Endothelial cell of hepatic sinusoid (primary cell): ENCODE results near the gene COPS8.

Experiments used
- in situ Hi-C: cut with HindIII; loops from 2 replicates; pipeline ENCODE4 v1.10.0; 2017; ENCODE audit warnings: low sequenced_read_pairs

The COPS8 gene

DNA sequence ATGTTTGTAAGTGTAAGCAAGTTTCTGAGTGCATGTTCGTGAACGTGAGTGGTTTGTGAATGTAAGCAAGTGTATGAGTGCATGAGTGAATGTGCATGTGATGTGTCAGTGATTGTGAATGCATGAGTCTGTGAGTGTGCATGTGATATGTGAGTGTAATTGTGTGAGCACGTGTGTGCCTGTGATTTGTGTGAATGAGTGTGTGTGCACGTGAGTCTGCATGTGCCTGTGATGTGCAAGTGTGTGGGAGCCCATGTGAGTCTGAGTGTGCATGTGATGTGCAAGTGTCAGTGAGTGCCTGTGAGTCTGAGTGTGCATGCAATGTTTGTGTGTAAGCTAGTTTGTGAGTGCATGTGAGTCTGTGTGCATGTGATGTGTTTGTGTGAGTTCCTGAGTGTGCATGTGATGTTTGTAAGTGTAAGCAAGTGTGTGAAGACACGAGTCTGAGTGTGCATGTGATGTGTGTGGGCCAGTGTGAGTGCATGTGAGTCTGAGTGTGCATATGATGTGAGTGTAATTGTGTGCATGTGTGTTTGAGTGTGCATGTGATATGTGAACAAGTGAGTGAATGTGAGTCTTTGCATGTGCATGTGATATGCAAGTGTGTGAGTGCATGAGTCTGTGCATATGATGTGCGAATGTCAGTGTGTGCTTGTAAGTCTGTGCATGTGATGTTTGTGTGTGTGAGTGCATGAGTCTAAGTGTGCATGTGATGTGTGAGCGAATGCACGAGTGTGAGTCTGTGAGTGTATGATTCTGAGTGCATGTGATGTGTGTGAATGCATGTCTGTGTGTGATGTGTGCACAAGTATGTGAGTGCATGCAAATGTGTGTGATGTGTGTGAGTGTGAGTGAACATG is 45.1 kb downstream of the COPS8 start:
- in situ Hi-C loops, result no loop called here

GRCh38 chr2:237131749-237132533 is 46.3 kb downstream of the COPS8 start:
- in situ Hi-C loops, result no loop called here

DNA sequence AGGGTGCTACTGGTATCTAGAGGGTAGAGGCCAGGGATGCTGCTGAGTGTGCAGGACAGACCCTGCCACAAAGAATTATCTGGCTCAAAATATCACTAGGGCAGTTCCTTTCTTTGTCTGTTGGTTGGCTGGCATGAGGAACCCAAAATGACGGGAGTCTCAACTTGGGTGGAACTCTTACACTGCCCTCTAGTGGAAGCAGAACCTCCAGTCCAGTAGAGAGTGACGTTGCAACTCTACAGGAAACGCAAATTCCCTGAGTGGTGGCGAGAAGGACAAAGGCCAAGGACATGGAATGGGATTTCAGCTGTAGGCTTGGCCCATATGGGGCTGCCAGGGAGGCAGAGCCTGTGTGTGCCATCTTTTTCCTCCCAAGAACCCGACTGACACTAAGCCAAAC is 47.1 kb downstream of the COPS8 start:
- in situ Hi-C loops, result no loop called here

- in situ Hi-C loops, result no loop called here
Measured at GRCh38 chr2:237134321-237135230, 48.9 kb downstream of the COPS8 start.

DNA sequence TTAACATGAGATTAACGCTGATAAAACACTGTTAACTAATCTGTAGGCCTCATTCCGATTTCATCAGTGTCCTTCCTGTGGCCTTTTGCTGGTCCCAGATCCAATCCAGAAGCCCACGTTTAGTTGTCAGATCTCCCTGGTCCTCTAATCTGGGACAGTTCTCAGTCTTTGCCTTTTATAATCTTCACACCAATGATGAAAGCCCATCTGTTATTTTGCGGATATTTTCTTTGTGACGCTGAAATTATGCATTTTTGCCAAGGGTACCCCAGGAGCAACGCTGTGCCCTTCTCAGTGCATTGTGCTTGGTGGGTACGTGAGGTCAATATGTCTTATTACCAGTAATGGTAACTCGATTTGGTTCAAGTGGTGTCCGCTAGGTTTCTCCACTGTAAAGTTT is 51.1 kb downstream of the COPS8 start:
- in situ Hi-C loops, result no loop called here

DNA sequence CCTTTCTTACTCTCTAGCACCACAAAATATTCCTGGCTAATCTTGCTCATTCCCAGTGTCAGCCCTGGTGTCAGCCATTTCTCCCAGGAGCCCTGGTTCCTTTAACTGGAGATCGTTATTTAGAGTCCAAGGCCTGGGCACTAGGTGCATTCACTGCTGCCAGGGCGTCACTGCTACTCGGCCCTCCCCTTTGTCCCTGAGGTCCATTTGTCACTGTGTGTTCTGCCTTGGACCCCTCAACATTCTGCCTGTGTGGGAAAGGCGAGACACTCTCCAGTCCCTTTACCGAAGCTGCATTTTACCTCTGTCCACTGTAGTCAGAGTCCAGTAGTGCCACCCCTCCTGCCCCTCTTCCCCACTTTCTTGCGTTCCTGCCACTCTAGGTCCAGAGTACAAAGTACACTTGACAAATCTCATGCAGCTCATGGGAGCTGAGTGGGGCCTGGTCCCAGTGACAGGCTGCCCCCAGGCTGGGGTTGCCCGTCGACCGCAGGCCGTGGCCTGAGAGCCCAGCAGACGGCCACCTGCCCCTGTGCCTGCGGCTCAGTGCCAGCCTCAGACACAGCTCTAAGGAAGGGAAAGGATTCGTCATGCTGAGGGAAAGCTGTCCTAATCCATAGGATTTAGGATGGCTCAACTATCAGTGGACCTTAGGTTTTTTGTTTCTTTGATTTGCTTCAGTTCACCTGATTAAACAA is 52.1 kb downstream of the COPS8 start:
- in situ Hi-C loops, result no loop called here

DNA sequence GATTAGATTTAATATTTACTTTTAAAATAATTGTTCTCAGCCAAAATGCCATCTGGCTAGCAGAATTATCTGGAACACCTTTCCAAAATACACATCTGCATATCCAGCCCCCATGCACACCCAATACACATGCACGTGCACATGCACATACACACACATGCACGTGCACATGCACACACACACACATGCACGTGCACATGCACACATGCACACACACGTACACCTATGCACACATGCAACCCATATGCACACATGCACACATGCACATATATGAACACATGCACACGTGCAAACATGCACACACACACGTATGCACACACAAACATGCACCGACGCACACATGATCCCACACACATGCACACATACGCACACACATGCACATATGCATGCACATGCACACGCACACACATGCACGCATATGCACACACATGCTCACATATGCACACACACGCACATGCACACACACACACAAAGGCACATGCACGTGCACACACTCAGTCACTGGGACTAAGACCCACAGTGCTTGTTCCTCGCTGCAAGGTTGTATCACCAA is 53.5 kb downstream of the COPS8 start:
- in situ Hi-C loops, result no loop called here

DNA sequence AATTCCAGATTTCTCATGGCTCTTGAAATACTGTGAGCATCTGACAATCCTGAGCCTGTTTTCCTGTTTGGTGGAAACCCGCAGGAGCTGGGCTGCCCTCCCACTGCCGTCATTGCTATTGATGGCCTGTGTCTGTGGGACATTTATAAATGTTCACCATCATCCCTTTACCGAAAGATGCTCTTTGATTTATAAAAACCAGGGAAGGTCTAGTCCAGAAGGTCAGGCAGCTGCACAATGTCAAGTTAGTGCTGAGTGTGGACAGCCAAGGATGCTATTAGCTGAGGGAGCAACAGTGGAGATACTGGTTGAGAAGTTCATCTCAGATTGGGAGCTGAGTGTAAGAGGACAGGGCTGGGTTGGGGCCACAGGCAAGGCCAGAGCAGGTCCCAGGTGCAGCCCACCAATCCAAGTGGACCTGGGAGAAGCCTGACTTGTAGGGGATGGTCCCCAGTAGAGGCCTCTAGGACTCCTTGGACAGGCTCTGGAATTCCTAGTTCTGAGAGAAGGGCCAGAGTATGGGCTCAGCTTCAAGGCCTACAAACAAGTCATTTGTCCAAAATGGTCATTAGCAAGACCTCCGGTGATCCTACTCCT is 55.1 kb downstream of the COPS8 start:
- in situ Hi-C loops, result loop anchor here (5.0 kb wide), 1 partner anchor 422 kb away; no protein-coding TSS in a partner anchor

- in situ Hi-C loops, result loop anchor here (5.0 kb wide), 1 partner anchor 421 kb away; no protein-coding TSS in a partner anchor
Measured at GRCh38 chr2:237141571-237142051, 55.9 kb downstream of the COPS8 start.

GRCh38 chr2:237143118-237143517 is 57.4 kb downstream of the COPS8 start:
- in situ Hi-C loops, result loop anchor here (5.0 kb wide), 1 partner anchor 419 kb away; no protein-coding TSS in a partner anchor

DNA sequence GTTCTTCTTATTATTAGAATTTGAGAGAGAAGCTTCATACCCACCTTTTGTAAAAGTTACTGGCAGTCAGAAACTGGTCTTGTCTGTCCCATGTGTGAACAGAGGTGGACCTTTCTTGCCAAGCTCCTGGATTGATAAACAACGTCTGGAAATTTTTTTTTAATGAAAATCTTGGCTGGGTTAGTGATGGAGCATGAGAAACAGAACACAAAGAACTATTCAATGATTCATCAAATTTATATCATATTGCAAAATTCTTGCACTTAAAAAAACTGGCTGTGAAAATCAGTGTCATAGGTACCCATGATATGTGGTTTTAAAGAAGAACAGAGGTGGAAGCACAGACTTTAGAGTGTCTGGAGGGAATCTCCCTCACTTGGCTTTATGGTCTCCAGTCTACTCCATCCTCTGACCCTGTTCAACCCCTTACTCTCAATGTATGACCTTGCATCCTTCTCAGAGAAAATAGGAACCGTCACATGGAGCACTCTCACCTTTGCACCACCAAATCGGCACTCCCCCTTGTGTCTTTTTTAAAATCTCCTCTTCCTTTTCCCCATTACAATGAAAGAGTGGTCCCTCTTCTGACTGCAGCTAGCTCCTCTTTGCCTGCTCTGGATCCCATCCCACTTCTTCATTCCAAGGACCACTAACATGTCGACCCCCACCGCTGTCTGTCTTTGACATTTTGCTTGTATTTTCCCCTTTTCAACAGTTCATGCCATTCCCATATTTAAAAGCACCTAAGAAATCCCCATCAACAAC is 58.2 kb downstream of the COPS8 start:
- in situ Hi-C loops, result loop anchor here (5.0 kb wide), 1 partner anchor 418 kb away; no protein-coding TSS in a partner anchor

- in situ Hi-C loops, result loop anchor here (5.0 kb wide), 1 partner anchor 418 kb away; no protein-coding TSS in a partner anchor
Measured at GRCh38 chr2:237144516-237144915, 58.8 kb downstream of the COPS8 start.

- in situ Hi-C loops, result no loop called here
Measured at GRCh38 chr2:237147317-237147716, 61.6 kb downstream of the COPS8 start.

DNA sequence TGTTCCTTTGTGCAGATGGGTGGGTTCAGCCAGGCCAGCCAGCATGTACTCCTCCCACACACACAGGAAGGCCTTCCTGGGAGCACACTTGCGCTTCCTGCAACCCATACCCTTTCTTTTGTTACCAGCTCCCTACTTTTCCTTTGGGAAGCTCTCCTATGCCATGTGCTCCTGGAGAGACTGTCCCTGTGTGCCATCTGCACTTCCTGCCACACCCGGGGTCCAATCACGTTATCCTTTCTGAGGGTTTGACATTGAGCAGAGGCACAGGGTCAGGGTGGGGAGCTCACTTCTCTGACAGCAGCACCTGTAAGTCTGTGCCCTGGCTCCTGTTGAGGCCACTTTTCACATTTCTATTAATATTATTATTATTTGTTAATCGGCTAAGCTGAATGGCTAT is 62.9 kb downstream of the COPS8 start:
- in situ Hi-C loops, result no loop called here

DNA sequence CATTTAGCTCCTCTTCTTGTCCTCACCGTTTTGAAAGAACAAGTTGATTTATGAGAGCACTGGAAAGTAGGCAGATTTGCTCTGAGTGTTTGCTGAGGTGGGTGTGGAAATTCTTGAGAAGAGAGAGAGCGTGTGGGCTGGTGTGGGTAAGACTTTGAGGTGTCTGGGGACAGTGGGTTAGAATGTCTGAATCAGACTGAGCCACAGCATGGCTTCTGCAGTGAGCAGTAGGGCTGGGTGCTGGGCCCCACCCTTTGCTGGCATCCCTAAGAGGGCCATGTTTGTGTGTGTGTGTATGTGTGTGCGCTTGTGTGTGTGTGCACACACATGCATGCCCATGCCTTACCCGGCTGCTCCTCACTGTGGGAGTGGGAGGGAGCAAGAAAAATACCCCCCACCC is 63.7 kb downstream of the COPS8 start:
- in situ Hi-C loops, result no loop called here
